Astrocyte of the spinal cord (primary cell): ENCODE measurements around the gene C12orf43.
A peak's percentile ranks its signal among the peaks of the same experiment; 100 is the strongest.

ENCODE experiments used
- DNase-seq: peaks from one replicate; pipeline ENCODE4 v3.0.0; 2011; ENCODE audit warnings: low read depth, low spot score
- H3K4me3 ChIP-seq: 2 replicates; pipeline ENCODE4 v1.5.1; 2011; ENCODE audit warnings: low read depth, mild to moderate bottlenecking, low read length, moderate library complexity
- in situ Hi-C: cut with HindIII; loops from 2 replicates; pipeline ENCODE4 v1.10.0; 2017; ENCODE audit warnings: low sequenced_read_pairs
- TF ChIP-seq, protein P1 (sequence below): IDR thresholded peaks from 2 replicates; pipeline ENCODE4 v1.5.1; 2012; ENCODE audit warnings: low read depth, mild to moderate bottlenecking, low read length, inconsistent platforms

C12orf43 gene

DNA sequence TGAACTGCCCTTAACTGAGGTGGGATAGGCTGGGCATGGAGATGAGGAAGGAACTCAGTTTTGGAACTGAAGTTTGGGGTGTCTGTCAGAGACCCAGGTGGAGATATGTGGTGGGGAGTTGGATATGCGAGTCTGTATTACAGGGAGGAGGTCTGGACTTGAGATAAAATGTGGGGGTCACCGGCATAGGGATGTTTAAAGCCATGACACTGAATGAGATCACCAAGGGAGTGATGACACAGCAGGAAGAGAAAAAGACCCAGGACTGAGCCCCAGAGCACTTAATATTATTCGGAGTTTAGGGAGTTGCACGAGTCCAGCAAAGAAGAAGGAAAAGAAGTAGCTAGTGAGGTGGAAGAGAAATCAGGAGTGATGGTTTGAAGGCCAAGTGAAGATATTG lies 26.8 kb upstream of the C12orf43 start:
- DNase-seq: no peak
- in situ Hi-C loops: no loop called here
- TF ChIP-seq, protein P1, sequence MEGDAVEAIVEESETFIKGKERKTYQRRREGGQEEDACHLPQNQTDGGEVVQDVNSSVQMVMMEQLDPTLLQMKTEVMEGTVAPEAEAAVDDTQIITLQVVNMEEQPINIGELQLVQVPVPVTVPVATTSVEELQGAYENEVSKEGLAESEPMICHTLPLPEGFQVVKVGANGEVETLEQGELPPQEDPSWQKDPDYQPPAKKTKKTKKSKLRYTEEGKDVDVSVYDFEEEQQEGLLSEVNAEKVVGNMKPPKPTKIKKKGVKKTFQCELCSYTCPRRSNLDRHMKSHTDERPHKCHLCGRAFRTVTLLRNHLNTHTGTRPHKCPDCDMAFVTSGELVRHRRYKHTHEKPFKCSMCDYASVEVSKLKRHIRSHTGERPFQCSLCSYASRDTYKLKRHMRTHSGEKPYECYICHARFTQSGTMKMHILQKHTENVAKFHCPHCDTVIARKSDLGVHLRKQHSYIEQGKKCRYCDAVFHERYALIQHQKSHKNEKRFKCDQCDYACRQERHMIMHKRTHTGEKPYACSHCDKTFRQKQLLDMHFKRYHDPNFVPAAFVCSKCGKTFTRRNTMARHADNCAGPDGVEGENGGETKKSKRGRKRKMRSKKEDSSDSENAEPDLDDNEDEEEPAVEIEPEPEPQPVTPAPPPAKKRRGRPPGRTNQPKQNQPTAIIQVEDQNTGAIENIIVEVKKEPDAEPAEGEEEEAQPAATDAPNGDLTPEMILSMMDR: no peak
- H3K4me3 ChIP-seq: no peak overlapping the region

DNA sequence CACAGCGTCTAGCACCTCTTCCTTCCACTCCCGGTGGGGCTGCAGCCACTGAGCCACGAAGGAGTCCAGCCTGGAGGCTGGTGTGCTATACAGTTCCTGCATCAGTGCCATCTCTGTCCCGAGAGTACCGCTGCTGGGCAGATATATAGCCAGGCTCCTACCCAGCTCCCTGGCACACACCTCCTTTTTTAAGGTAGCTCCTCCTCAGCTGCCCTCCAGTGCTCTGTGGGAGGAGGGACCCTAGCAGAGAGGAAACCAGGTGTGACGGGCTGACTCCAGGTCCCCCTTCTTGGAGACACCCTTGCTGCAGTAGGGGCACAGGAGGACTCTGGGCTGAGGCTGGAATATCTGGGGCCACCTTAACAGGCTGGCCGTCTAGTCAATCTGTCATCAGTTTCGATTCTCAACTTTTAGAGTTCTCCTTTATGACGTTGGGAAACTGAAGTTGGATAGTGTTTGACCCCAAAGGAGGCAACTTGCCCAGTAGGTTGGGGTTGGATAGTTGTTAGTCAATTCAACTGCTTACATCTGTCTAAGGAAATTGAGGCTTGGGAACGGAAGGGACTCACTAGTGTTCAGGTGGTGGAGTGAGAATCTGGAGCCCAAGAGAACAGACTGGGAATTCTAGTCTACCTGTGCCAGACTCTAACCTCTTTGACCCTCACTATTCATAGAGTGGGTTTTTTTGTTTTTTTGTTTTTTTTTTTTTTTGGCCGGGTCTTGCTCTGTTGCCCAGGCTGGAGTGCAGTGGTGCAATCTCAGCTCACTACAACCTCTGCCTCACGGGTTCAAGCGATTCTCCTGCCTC lies 22.8 kb upstream of the C12orf43 start, which contains the start of gene OASL:
TSS of gene OASL (minus strand) at position 386 of the 808 bp plus-strand sequence. CDS start at position 111, 275 bp downstream.
- DNase-seq: no peak
- no peak within 1 kb of the TSS for H3K4me3 ChIP-seq
- TF ChIP-seq, protein P1: no peak
- in situ Hi-C loops: no loop called here

DNA sequence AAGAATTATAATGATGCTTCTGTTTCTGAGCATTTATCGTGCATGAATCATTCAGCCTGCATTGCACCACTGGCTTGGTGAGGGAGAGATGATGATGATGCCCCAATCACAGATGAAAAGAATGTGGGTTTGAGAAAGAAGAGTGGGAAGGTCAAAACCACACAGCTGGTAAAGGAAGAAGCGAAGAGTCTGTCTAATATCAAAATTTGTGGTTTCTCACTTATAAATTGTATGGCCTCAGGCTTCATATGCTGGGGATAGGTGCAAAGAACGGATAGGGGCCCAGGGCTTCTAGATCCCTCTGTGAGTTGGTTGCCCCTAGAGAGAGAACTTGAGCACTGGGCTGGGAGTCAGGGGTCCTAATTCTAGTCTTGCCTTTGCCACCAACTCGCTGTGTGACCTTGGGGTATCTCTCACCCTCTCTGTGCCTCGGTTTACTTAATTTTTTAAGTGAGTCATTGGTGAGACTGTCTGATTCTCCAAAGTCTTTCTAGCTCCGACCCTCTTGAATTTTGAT lies 20.6 kb upstream of the C12orf43 start:
- in situ Hi-C loops: no loop called here
- H3K4me3 ChIP-seq: no peak overlapping the region
- TF ChIP-seq, protein P1: no peak
- DNase-seq: peak; percentile 29

DNA sequence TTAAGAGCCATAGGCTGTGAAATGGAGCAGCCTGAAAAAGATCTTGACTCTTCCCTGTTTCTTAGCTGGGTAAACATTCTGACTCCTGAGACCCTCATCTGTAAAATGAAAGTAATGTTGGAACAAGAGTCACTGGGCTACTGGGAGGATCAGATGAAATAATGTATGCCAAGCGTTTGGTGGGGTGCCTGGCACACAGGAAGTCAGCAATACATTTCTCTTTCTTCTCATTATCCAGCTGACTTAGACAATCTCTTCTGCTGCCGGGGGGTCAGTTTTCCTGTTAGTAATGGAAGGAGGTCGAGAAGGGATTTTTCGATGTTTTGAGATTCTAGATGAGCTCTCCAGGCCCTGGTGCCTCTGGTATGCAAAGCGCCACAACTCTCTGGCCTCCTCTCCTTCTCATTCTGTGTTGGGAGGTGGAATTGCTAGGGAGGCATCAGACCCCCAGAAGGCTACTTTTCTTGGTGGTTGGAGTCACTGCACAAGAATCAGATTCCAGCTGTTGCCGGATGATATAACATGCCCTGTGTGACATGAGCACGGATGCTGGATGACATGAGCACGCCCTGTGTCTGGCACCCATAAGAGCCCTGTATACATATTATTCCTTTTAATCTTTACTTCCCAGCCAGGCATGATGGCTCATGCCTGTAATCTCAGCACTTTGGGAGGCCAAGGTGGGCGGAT lies 18.5 kb upstream of the C12orf43 start:
- TF ChIP-seq, protein P1: no peak
- no peak overlapping the region for H3K4me3 ChIP-seq
- in situ Hi-C loops: no loop called here
- DNase-seq: no peak

DNA sequence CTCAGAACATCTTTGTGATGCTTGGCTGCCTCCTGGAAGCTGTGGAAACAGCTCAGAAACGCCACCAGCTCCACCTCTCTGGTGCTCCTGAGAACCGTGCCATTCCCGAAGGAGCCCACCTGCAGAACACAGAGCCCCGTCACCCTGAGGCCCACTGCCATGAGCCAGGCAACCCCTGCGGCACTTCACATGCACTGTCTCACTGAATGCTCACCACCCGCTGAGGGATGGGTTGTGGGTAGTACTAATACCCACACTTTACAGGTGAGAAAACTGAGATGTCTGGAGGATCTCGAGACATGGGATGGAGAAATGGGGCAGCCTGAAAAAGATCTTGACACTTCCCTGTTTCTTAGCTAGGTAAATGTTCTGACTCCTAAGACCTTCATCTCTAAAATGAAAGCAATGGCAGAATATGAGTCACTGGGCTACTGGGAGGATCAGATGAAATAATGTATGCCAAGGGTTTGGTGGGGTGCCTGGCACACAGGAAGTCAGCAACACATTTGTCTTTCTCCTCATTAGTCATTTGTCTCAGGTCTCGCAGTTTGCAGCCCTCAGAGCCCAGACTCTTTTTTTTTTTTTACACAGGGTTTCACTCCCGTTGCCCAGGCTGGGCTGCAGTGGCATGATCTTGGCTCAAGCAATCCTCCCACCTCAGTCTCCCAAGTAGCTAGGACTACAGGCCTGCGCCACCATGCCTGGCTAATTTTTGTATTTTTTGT lies 17.5 kb upstream of the C12orf43 start:
- in situ Hi-C loops: no loop called here
- H3K4me3 ChIP-seq: no peak overlapping the region
- peak; percentile 40 for DNase-seq
- TF ChIP-seq, protein P1: no peak

DNA sequence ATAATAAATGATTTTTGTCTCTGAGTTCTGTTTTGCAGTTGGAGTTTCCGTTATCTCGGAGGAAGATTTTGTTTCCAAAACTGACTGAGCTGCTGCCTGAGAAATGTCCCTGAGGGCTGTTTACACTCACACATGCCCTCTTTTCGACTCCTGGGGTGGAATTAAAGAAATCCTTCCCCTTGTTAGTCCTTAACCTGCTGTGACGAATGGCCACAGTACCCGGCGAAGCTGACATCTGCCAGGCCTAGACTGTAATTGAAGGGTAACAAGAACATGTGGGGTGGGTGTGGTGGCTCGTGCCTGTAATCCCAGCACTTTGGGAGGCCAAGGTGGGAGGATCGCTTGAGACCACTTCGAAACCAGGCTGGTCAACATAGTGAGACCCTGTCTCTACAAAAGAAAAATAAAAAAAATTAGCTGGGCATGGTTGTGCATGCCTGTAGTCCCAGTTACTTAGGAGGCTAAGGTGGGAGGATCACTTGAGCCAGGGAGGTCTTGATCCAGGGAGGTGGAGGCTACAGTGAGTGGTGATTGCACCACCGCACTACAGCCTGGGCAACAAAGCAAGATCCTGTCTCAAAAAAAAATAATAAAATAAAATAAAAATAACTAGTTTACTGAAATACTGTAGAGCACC lies 14.4 kb upstream of the C12orf43 start:
- H3K4me3 ChIP-seq: no peak overlapping the region

More for the DNA sequence above, 14.4 kb upstream of the C12orf43 start:
- in situ Hi-C loops: no loop called here
- no peak for DNase-seq
- TF ChIP-seq, protein P1: no peak
